Mesendoderm (in vitro differentiated cells): ENCODE results near the gene PELI2.

Source experiments
- DNase-seq: peaks from one replicate; pipeline ENCODE4 v3.0.0; 2013
- H2AK5ac ChIP-seq: 2 replicates; pipeline ENCODE4 v1.6.1; 2013; ENCODE audit warnings: low read length, inconsistent platforms
- H2BK120ac ChIP-seq: 2 replicates; pipeline ENCODE4 v1.6.1; 2013; ENCODE audit warnings: low read depth, mild to moderate bottlenecking, low read length, moderate library complexity, mixed read lengths
- H2BK15ac ChIP-seq: replicated peaks from 2 replicates; pipeline ENCODE4 v1.6.1; 2013; ENCODE audit warnings: low read depth, mild to moderate bottlenecking, moderate library complexity
- H2BK5ac ChIP-seq: 2 replicates; pipeline ENCODE4 v1.6.1; 2013; ENCODE audit warnings: low read length, inconsistent platforms
- H3K18ac ChIP-seq: 2 replicates; pipeline ENCODE4 v1.6.1; 2013; ENCODE audit warnings: mild to moderate bottlenecking, low read length, mixed read lengths
- H3K23ac ChIP-seq: one replicate; pipeline ENCODE4 v1.6.1; 2013; ENCODE audit warnings: low read length
- H3K27ac ChIP-seq: 2 replicates; pipeline ENCODE4 v1.5.1; 2013; ENCODE audit warnings: low read depth, mild to moderate bottlenecking, inconsistent platforms, low read length, moderate library complexity
- H3K27me3 ChIP-seq: 2 replicates; pipeline ENCODE4 v1.6.1; 2013; ENCODE audit warnings: low read length, control low read depth, mild to moderate bottlenecking, inconsistent platforms; ENCODE audit not compliant: insufficient read depth, poor library complexity
- H3K36me3 ChIP-seq: 2 replicates; pipeline ENCODE4 v1.6.1; 2013; ENCODE audit warnings: low read length, inconsistent platforms; ENCODE audit not compliant: control insufficient read depth, insufficient read depth
- H3K4ac ChIP-seq: one replicate; pipeline ENCODE4 v1.6.1; 2013; ENCODE audit warnings: low read depth, mild to moderate bottlenecking, low read length, moderate library complexity
- H3K4me1 ChIP-seq: 2 replicates; pipeline ENCODE4 v1.6.1; 2013; ENCODE audit warnings: low read depth, low read length, inconsistent platforms; ENCODE audit not compliant: control insufficient read depth
- H3K4me2 ChIP-seq: 2 replicates; pipeline ENCODE4 v1.6.1; 2013; ENCODE audit warnings: low read length
- H3K4me3 ChIP-seq: 2 replicates; pipeline ENCODE4 v1.5.1; 2013; ENCODE audit warnings: mild to moderate bottlenecking, low read length
- H3K56ac ChIP-seq: one replicate; pipeline ENCODE4 v1.6.1; 2013; ENCODE audit warnings: low read length
- H3K79me1 ChIP-seq: 2 replicates; pipeline ENCODE4 v1.6.1; 2013; ENCODE audit warnings: low read length, inconsistent platforms
- H3K79me2 ChIP-seq: 2 replicates; pipeline ENCODE4 v1.6.1; 2013; ENCODE audit warnings: mild to moderate bottlenecking, low read length; ENCODE audit not compliant: control insufficient read depth, insufficient read depth
- H3K9ac ChIP-seq: 2 replicates; pipeline ENCODE4 v1.6.1; 2013; ENCODE audit warnings: low read length, inconsistent platforms
- H4K5ac ChIP-seq: one replicate; pipeline ENCODE4 v1.6.1; 2013; ENCODE audit warnings: low read length
- H4K8ac ChIP-seq: one replicate; pipeline ENCODE4 v1.6.1; 2013; ENCODE audit warnings: low read depth, mild to moderate bottlenecking, control low read depth, low read length, moderate library complexity
- WGBS: extraction: QIAGEN DNeasy Blood & Tissue Kit; methylation state at CpG from one replicate; pipeline ENCODE4 v1.1.7; 2013; ENCODE audit warnings: low lambda C conversion rate, missing lambda C conversion rate; ENCODE audit not compliant: insufficient coverage; ENCODE audit errors: extremely low coverage; 5-methylcytosine and 5-hydroxymethylcytosine counted together

The PELI2 gene

DNA sequence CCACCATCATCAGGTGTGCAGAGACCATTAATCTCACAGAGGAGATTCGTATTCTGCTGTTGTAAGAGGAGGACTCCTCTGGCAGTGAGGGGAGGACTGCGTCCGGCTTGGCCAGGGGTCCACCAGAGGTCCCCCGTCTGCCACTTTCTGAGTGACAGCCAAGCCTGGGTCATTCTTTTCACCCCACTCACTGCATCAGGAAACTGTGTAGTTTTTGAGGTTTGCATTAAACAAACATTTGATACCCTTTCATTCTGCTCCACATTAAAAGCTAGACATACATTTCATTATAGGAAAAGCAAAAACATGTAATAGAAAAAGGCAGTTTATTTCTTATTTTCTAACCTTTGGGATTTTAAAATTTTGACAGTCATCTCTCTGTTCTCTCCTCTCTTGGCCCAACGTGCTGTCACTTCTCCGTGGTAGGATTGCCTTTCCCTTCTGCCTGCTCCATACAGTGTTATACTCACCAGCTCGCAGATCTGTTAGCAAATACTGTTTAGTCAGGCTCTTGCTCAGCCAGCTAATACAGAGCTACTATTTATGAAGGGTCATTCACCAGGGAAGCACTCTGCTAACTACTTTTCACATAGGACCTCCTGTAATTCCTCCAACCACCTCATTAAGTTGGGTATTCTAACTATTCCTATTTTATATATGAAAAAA is 99.3 kb downstream of the PELI2 start:
- H2BK15ac ChIP-seq, result no peak overlapping the region
- H4K8ac ChIP-seq, result no peak overlapping the region
- H3K27ac ChIP-seq, result no peak overlapping the region
- no peak overlapping the region for H3K4me2 ChIP-seq
- H3K36me3 ChIP-seq, result no peaks in the 10 kb centered on the region
- no peak overlapping the region for H3K4ac ChIP-seq
- H2BK120ac ChIP-seq, result no peak overlapping the region
- H3K79me2 ChIP-seq, result no peaks in the 10 kb centered on the region
- DNase-seq, result no peak
- H3K23ac ChIP-seq, result no peak overlapping the region
- no peak overlapping the region for H2AK5ac ChIP-seq
- no peak overlapping the region for H2BK5ac ChIP-seq
- H3K4me3 ChIP-seq, result no peak overlapping the region
- H3K4me1 ChIP-seq, result peaks cover 12% of the 10 kb centered on the region
- no peak overlapping the region for H3K18ac ChIP-seq
- no peaks in the 10 kb centered on the region for H3K79me1 ChIP-seq
- H3K56ac ChIP-seq, result no peak overlapping the region
- H4K5ac ChIP-seq, result no peak overlapping the region
- WGBS, result no CpG with 5 or more reads among the region's 7 CpGs
- no peak overlapping the region for H3K9ac ChIP-seq
- H3K27me3 ChIP-seq, result no peaks in the 10 kb centered on the region

DNA sequence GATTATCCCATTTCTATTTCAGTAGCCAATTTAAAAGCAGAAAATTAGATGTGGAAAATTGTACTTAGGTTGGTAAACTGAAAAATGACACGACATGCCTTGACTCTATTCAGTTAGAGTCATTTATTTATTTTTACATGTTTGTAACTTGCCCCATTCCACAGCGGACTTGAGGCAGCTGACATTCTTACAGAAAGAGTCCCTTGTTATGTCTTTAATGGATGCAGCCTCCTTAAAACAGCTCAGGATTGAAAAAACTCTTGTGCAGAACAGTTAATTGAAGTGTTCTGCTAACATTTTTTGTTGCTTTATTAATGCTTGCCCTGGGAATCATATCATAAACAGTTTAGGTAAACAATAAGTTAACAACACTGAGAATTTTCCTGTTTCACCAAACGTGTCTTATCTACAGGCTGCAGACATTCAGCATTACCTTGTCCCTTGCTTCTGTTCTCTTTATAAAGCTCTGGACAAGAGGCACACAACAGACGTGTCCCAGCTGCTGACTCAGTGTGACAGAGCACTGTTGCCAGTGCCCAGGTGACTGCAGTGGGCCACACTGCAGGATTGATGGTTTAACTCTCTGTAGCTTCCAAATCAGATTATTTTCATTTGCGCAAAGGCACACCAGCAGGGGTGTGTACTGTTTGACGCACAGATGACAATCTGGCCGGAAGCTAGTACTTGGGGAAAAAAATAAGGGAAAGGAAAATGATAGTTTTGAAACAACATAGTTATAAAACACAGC is 101.6 kb downstream of the PELI2 start:
- Histone ChIP-seq H4K8ac (no peak overlapping the region), H3K4me3 (no peak overlapping the region), H3K23ac (no peak overlapping the region), H3K4ac (no peak overlapping the region), H3K79me2 (no peaks in the 10 kb centered on the region), H4K5ac (no peak overlapping the region), H3K79me1 (no peaks in the 10 kb centered on the region), H3K9ac (no peak overlapping the region), H3K56ac (peak overlapping the region; percentile 38), H3K18ac (no peak overlapping the region), H3K4me1 (peaks cover 13% of the 10 kb centered on the region), H2BK5ac (no peak overlapping the region), H3K36me3 (no peaks in the 10 kb centered on the region), H2BK15ac (no peak overlapping the region), H3K27ac (no peak overlapping the region), H2BK120ac (no peak overlapping the region), H3K4me2 (no peak overlapping the region), H3K27me3 (no peaks in the 10 kb centered on the region), H2AK5ac (no peak overlapping the region)
- WGBS, result no CpG with 5 or more reads among the region's 7 CpGs
- no peak for DNase-seq

DNA sequence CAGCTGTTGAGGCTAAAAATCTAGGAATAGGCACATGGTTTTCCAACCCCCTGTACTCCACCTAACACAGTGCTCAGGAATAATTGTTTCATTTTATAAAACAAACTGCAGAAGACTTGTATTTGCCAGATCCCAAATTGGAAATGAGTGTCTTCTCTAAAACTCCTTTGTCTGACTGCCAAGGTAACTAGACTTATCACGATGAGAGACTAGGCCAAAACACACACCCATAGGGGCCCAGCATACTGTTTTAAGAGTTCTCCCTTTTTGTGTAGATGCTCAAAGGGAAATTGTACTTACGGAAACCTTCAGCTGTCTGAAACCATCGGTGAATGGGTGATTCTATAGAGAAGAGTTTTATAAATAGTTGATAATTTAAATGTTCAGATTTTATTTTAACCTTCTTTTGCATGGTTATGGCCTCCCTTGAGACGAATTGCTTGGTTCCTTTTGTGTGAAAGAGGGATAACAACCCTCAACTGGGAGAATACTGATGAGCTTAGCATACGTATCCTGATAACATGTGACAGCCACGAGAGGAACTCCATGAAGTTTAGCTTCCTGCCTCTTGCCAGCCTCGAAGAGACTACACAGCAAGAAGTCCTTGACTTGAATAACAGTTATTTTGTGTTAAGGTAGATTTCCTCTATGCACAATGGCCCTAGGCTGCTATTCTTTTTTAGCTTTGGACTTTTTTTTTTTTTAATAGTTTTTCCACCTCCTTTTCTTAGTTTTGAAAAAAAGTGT is 103.3 kb downstream of the PELI2 start:
- Histone ChIP-seq H2AK5ac (no peak overlapping the region), H2BK5ac (peak overlapping the region; percentile 48), H3K36me3 (no peaks in the 10 kb centered on the region), H3K4me1 (peaks cover 13% of the 10 kb centered on the region), H3K56ac (peak overlapping the region; percentile 39), H3K79me2 (no peaks in the 10 kb centered on the region), H3K27ac (no peak overlapping the region), H3K23ac (no peak overlapping the region), H2BK15ac (no peak overlapping the region), H3K18ac (no peak overlapping the region), H4K5ac (peak overlapping the region; percentile 26), H3K27me3 (no peaks in the 10 kb centered on the region), H3K4ac (no peak overlapping the region), H3K4me3 (no peak overlapping the region), H3K79me1 (no peaks in the 10 kb centered on the region), H3K4me2 (no peak overlapping the region), H3K9ac (no peak overlapping the region), H4K8ac (no peak overlapping the region), H2BK120ac (no peak overlapping the region)
- peak; percentile 60 for DNase-seq
- WGBS, result no CpG with 5 or more reads among the region's 7 CpGs

GRCh38 chr14:56224229-56224628 is 106.0 kb downstream of the PELI2 start:
- Histone ChIP-seq H3K23ac (no peak overlapping the region), H4K8ac (no peak overlapping the region), H2BK15ac (no peak overlapping the region), H3K36me3 (no peaks in the 10 kb centered on the region), H3K18ac (no peak overlapping the region), H3K27ac (no peak overlapping the region), H3K79me2 (no peaks in the 10 kb centered on the region), H3K4me1 (peaks cover 13% of the 10 kb centered on the region), H4K5ac (no peak overlapping the region), H3K4ac (no peak overlapping the region), H2AK5ac (no peak overlapping the region), H2BK5ac (no peak overlapping the region), H3K27me3 (no peaks in the 10 kb centered on the region), H3K79me1 (no peaks in the 10 kb centered on the region), H2BK120ac (no peak overlapping the region), H3K56ac (no peak overlapping the region), H3K9ac (no peak overlapping the region), H3K4me3 (no peak overlapping the region), H3K4me2 (no peak overlapping the region)
- no CpG with 5 or more reads among the region's 1 CpG for WGBS
- no peak for DNase-seq

GRCh38 chr14:56224691-56225681 is 106.8 kb downstream of the PELI2 start:
- Histone ChIP-seq H2BK5ac (no peak overlapping the region), H3K27me3 (no peaks in the 10 kb centered on the region), H3K18ac (no peak overlapping the region), H3K56ac (no peak overlapping the region), H4K8ac (no peak overlapping the region), H3K36me3 (no peaks in the 10 kb centered on the region), H2AK5ac (peak overlapping the region; percentile 55), H3K23ac (no peak overlapping the region), H3K79me2 (no peaks in the 10 kb centered on the region), H3K79me1 (no peaks in the 10 kb centered on the region), H3K27ac (no peak overlapping the region), H3K4me3 (no peak overlapping the region), H2BK120ac (no peak overlapping the region), H3K4me2 (no peak overlapping the region), H3K9ac (no peak overlapping the region), H2BK15ac (no peak overlapping the region), H3K4ac (no peak overlapping the region), H4K5ac (no peak overlapping the region), H3K4me1 (peaks cover 13% of the 10 kb centered on the region)
- DNase-seq, result no peak
- no CpG with 5 or more reads among the region's 17 CpGs for WGBS
